GM18861 (cell line): ENCODE results near the gene EXT2.

Experiments used
- ATAC-seq: cut with Tn5 transposase; IDR thresholded peaks from one replicate; pipeline ENCODE4 v1.9.1; 2021; ENCODE audit not compliant: unreplicated experiment

The EXT2 gene

DNA sequence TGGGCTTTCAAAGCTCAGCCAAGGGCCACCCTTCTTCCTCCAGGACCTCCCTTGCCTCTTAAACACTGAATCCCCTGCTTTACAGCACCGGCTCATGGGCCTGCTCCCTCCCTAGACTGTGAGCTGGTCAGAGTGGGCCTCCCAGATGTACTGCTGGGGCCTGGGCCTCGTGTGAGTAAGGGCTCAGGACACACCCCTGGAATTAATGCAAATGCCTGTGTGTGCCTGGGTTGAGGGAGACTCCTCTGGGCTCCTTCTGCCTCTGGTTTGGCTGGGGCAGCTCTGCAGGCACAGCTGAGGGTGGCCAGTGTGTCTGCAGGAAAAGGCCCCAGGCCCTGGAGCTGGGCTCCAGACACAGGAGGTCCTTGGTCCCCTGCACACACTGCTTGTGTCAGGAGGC is 190.3 kb downstream of the EXT2 start:
- no peak for ATAC-seq

- ATAC-seq: no peak
Observed at GRCh38 chr11:44286268-44286880, 190.9 kb downstream of the EXT2 start.

DNA sequence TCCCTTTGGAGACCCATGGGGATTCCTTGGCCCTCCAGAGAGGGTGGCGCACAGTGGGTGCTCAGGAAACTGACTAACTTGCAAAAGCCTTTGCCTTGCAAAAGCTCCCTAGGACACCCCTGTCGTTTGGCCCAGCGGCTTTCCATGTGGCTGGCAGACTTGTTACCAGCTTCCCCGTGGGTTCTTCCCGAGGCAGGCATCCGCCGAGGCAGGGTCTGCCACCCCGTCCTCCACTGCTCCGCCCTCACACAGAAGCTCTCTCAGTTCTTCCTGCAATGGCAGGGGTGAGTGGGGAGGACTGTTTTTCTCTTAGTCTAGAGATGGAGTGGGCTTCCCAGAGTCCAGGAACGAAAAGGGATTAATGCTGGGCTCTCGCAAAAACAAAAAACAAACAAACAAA is 191.4 kb downstream of the EXT2 start:
- no peak for ATAC-seq

DNA sequence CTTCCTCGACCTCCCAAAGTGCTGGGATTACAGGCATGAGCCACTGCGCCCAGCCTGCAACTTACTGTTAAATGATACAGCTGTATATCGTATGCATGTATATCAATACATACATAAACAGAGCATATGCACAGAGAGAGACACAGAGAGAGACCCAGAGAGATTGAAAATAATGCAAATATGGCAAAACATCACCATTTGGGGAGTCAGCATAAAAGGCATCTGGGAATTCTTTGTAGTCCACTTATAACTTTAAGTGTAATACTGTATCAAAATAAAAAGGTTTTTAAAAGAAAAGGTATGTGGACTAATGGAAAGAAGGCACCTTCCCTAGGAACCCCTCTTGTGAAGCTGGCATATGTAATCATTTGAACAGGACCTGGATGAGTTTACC is 192.7 kb downstream of the EXT2 start:
- ATAC-seq: no peak

GRCh38 chr11:44290208-44290607 is 194.7 kb downstream of the EXT2 start:
- ATAC-seq: no peak
